ENCODE results near the gene PIM3.

PIM3 gene

GRCh38 chr22:49955581-49956417 is 4.8 kb upstream of the PIM3 start:
- no peak for DNase-seq (ENCODE audit: low read depth in 2 of 2)

- no peak for DNase-seq (ENCODE audit: low read depth in 2 of 2)
Measured at GRCh38 chr22:49956418-49956770, 4.2 kb upstream of the PIM3 start.

- no peak for DNase-seq (ENCODE audit: low read depth in 2 of 2)
Measured at GRCh38 chr22:49956914-49957825, 3.4 kb upstream of the PIM3 start.

GRCh38 chr22:49957826-49958365 is 2.7 kb upstream of the PIM3 start:
- DNase-seq (ENCODE audit: low read depth in 2 of 2) = no peak

- no peak for DNase-seq (ENCODE audit: low read depth in 2 of 2)
Measured at GRCh38 chr22:49958366-49958921, 2.1 kb upstream of the PIM3 start.

GRCh38 chr22:49958931-49959781 is 1.4 kb upstream of the PIM3 start:
- no peak for DNase-seq (ENCODE audit: low read depth in 2 of 2)

- no peak for DNase-seq (ENCODE audit: low read depth in 2 of 2)
Measured at GRCh38 chr22:49959782-49960158, 802 bp upstream of the PIM3 start.

- no peak for DNase-seq (ENCODE audit: low read depth in 2 of 2)
Measured at GRCh38 chr22:49961005-49961600, 531 bp downstream of the PIM3 start.

- DNase-seq (ENCODE audit: low read depth in 2 of 2) = no peak
Measured at GRCh38 chr22:49961601-49962011, 1.0 kb downstream of the PIM3 start.

- DNase-seq (ENCODE audit: low read depth in 2 of 2) = peak; percentile 59 to 70
Measured at GRCh38 chr22:49962012-49962750, 1.6 kb downstream of the PIM3 start.

- DNase-seq (ENCODE audit: low read depth in 2 of 2) = no peak
Measured at GRCh38 chr22:49962751-49963646, 2.4 kb downstream of the PIM3 start.

- no peak for DNase-seq (ENCODE audit: low read depth in 2 of 2)
Measured at GRCh38 chr22:49963647-49964026, 3.1 kb downstream of the PIM3 start.

- DNase-seq (ENCODE audit: low read depth in 2 of 2) = no peak
Measured at GRCh38 chr22:49964136-49965090, 3.8 kb downstream of the PIM3 start.

GRCh38 chr22:49965091-49966040 is 4.8 kb downstream of the PIM3 start:
- DNase-seq (ENCODE audit: low read depth in 2 of 2) = no peak

- no peak for DNase-seq (ENCODE audit: low read depth in 2 of 2)
Measured at GRCh38 chr22:49966041-49966773, 5.6 kb downstream of the PIM3 start.
